Tibial nerve (tissue), 4 donors: Measurements from ENCODE around the gene MED13L.

Experiments used
- EP300 ChIP-seq, 2 donors: sonication (generic); formaldehyde crosslinking; IDR thresholded peaks; one replicate each; pipeline ENCODE4 v1.6.1; 2017; ENCODE audit warnings: antibody characterized with exemption in 2 of 2, mild to moderate bottlenecking in 1 of 2
- POLR2A ChIP-seq, 2 donors: fragments of 450-650 bp; IDR thresholded peaks; one replicate each; pipeline ENCODE4 v1.6.1; 2017; ENCODE audit warnings: antibody characterized with exemption in 2 of 2, mild to moderate bottlenecking in 2 of 2, moderate library complexity in 2 of 2
- TF ChIP-seq, protein P1 (sequence below), 5 experiments: fragments of 200-600 bp in 3 of 5; fragments of 450-650 bp in 2 of 5; sonication (generic) in 3 of 5; IDR thresholded peaks; one replicate each; pipeline ENCODE4 v1.5.1; 2016 to 2019; ENCODE audit warnings: antibody characterized with exemption in 5 of 5, mild to moderate bottlenecking in 3 of 5, moderate library complexity in 2 of 5

GRCh38 chr12:116040402-116040801, 237.1 kb downstream of the MED13L start:
- TF ChIP-seq, protein P1, sequence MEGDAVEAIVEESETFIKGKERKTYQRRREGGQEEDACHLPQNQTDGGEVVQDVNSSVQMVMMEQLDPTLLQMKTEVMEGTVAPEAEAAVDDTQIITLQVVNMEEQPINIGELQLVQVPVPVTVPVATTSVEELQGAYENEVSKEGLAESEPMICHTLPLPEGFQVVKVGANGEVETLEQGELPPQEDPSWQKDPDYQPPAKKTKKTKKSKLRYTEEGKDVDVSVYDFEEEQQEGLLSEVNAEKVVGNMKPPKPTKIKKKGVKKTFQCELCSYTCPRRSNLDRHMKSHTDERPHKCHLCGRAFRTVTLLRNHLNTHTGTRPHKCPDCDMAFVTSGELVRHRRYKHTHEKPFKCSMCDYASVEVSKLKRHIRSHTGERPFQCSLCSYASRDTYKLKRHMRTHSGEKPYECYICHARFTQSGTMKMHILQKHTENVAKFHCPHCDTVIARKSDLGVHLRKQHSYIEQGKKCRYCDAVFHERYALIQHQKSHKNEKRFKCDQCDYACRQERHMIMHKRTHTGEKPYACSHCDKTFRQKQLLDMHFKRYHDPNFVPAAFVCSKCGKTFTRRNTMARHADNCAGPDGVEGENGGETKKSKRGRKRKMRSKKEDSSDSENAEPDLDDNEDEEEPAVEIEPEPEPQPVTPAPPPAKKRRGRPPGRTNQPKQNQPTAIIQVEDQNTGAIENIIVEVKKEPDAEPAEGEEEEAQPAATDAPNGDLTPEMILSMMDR (IDR thresholded peaks at IDR 0.05), result no peak
- no peak for TF ChIP-seq POLR2A (IDR thresholded peaks at IDR 0.05)
- no peak for TF ChIP-seq EP300 (IDR thresholded peaks at IDR 0.05)
